B cell (primary cell): ENCODE measurements around the gene AKAP8. TPM values are rescaled to one million over a fixed set of nuclear protein-coding genes. Genes with fewer than 3 reads are reported as not detected.

ENCODE experiments used
- ATAC-seq: fragments of 200-7000 bp; cut with Tn5 transposase; one replicate; pipeline ENCODE4 v1.10.0; 2021; ENCODE audit warnings: low read depth, mild to moderate bottlenecking, moderate number of reproducible peaks, moderate library complexity
- CTCF ChIA-PET: fragments of 350-600 bp; sonication (Branson Sonifier 250); formaldehyde crosslinking; loops from one replicate; lab custom pipeline; 2021; ENCODE audit warnings: antibody characterized with exemption, inconsistent platforms; lab: Charles Lee
- POLR2A ChIA-PET: fragments of 350-600 bp; sonication (Branson Sonifier 250); formaldehyde crosslinking; loops from one replicate; lab custom pipeline; 2021; ENCODE audit warnings: antibody characterized with exemption; lab: Charles Lee
- DNase-seq: peaks from one replicate; pipeline ENCODE4 v3.0.0; 2013
- H2AFZ ChIP-seq: 2 replicates; pipeline ENCODE4 v1.6.1; 2012; ENCODE audit warnings: mild to moderate bottlenecking, low read depth, low read length; ENCODE audit not compliant: insufficient read depth, poor library complexity, severe bottlenecking
- H3K27ac ChIP-seq, 2 donors: 1 replicate in 1 of 2; 2 replicates in 1 of 2; pipeline ENCODE4 v1.5.1; 2012 to 2013; ENCODE audit warnings: low read length in 2 of 2, mild to moderate bottlenecking in 2 of 2, moderate library complexity in 1 of 2
- H3K27me3 ChIP-seq, 4 experiments: fragments of 200-600 bp in 1 of 4; sonication (generic) in 1 of 4; replicated peaks in 1 of 4; 1 replicate in 2 of 4; 2 replicates in 2 of 4; pipeline versions ENCODE4 v1.6.1 to v1.7.0; 2013 to 2016; ENCODE audit warnings: low read length in 3 of 4, mild to moderate bottlenecking in 2 of 4, mixed read lengths in 1 of 4, moderate library complexity in 1 of 4; ENCODE audit not compliant: insufficient read depth in 4 of 4, control insufficient read depth in 3 of 4; ENCODE audit errors: control extremely low read depth in 1 of 4
- H3K36me3 ChIP-seq, 2 experiments: replicated peaks in 1 of 2; 1 replicate in 1 of 2; 2 replicates in 1 of 2; pipeline versions ENCODE4 v1.6.1 to v1.7.1; 2013; ENCODE audit warnings: low read length in 1 of 2; ENCODE audit not compliant: insufficient read depth in 2 of 2, control insufficient read depth in 1 of 2; ENCODE audit errors: control extremely low read depth in 1 of 2, extremely low read depth in 1 of 2
- H3K4me1 ChIP-seq, 2 donors: fragments of 200-600 bp in 1 of 2; sonication (generic) in 1 of 2; 1 replicate in 1 of 2; 2 replicates in 1 of 2; pipeline versions ENCODE4 v1.5.1 to v1.6.1; 2013 to 2017; ENCODE audit warnings: low read length in 2 of 2; ENCODE audit not compliant: control insufficient read depth in 2 of 2, insufficient read depth in 2 of 2
- H3K4me2 ChIP-seq: replicated peaks from 2 replicates; pipeline ENCODE3; 2012; ENCODE audit warnings: mild to moderate bottlenecking, low read depth, low read length; ENCODE audit not compliant: poor library complexity, severe bottlenecking
- H3K4me3 ChIP-seq, 5 experiments: fragments of 200-600 bp in 1 of 5; sonication (generic) in 1 of 5; 1 replicate in 3 of 5; 2 replicates in 2 of 5; pipeline versions ENCODE4 v1.5.1 to v1.7.0; 2011 to 2016; ENCODE audit warnings: low read length in 4 of 5, mild to moderate bottlenecking in 4 of 5, low read depth in 2 of 5, control low read depth in 1 of 5, moderate library complexity in 1 of 5; ENCODE audit not compliant: insufficient read depth in 1 of 5; ENCODE audit errors: control extremely low read depth in 1 of 5, extremely low read depth in 1 of 5
- H3K79me2 ChIP-seq: fragments of 200-600 bp; sonication (generic); one replicate; pipeline ENCODE4 v1.6.0; 2016; ENCODE audit warnings: low read length; ENCODE audit not compliant: control insufficient read depth, insufficient read depth
- H3K9ac ChIP-seq: fragments of 200-600 bp; sonication (generic); 2 replicates; pipeline ENCODE4 v1.6.1; 2017; ENCODE audit warnings: mild to moderate bottlenecking, low read length, moderate library complexity
- H3K9me3 ChIP-seq, 3 donors: one replicate each; pipeline versions ENCODE4 v1.6.1 to v1.7.1; 2013; ENCODE audit warnings: low read length in 2 of 3; ENCODE audit not compliant: control insufficient read depth in 2 of 3, insufficient read depth in 1 of 3; ENCODE audit errors: control extremely low read depth in 1 of 3
- H4K20me1 ChIP-seq: 2 replicates; pipeline ENCODE4 v1.6.0; 2012; ENCODE audit warnings: mild to moderate bottlenecking, low read length; ENCODE audit not compliant: insufficient read depth, control insufficient read depth, poor library complexity, severe bottlenecking
- H3K27ac Mint-ChIP-seq: one replicate; pipeline ENCODE4 v1.8.0; 2021; ENCODE audit warnings: mixed read lengths
- H3K27me3 Mint-ChIP-seq: one replicate; pipeline ENCODE4 v1.8.0; 2021; ENCODE audit warnings: mixed read lengths
- H3K4me1 Mint-ChIP-seq: one replicate; pipeline ENCODE4 v1.8.0; 2021; ENCODE audit warnings: mixed read lengths
- H3K4me3 Mint-ChIP-seq: one replicate; pipeline ENCODE4 v1.8.0; 2021; ENCODE audit warnings: mixed read lengths
- H3K9me3 Mint-ChIP-seq: one replicate; pipeline ENCODE4 v1.8.0; 2022; ENCODE audit warnings: mixed read lengths; ENCODE audit not compliant: insufficient read depth
- CTCF ChIP-seq: fragments of 200-600 bp; IDR thresholded peaks from one replicate; pipeline ENCODE4 v1.8.0; 2022; ENCODE audit warnings: antibody characterized with exemption, mild to moderate bottlenecking
- EZH2 ChIP-seq: IDR thresholded peaks from 2 replicates; pipeline ENCODE4 v1.6.1; 2012; ENCODE audit warnings: borderline replicate concordance, low read depth, mild to moderate bottlenecking, moderate library complexity, low read length; ENCODE audit not compliant: insufficient read depth, poor library complexity, severe bottlenecking
- WGBS: methylation state at CpG from one replicate; pipeline ENCODE4 v1.1.5; 2013; ENCODE audit warnings: missing lambda C conversion rate; ENCODE audit not compliant: insufficient coverage; 5-methylcytosine and 5-hydroxymethylcytosine counted together
- intact Hi-C: fragments of 100-400 bp; cut with micrococcal nuclease; formaldehyde crosslinking; loops from one replicate; pipeline ENCODE4 v1.10.0; 2022
- polyA plus RNA-seq: library from polyadenylated mRNA; depleted of rRNA; stranded (reverse); fragments of >200 nt; gene quantifications from 2 replicates; pipeline ENCODE4 v1.2.3, GENCODE V29; 2012
- total RNA-seq, 2 donors: library from RNA; stranded (reverse); fragments of 120-200 nt in 1 of 2; gene quantifications; 1 replicate in 1 of 2; 2 replicates in 1 of 2; pipeline versions ENCODE4 v1.2.3 to v1.2.4, GENCODE V29; 2013 to 2022

The AKAP8 gene
- total and polyA plus RNA-seq, 2 donors (not counting 1 experiment from before 2014, with no cell fraction given) = 30.0 to 84.8 TPM

DNA sequence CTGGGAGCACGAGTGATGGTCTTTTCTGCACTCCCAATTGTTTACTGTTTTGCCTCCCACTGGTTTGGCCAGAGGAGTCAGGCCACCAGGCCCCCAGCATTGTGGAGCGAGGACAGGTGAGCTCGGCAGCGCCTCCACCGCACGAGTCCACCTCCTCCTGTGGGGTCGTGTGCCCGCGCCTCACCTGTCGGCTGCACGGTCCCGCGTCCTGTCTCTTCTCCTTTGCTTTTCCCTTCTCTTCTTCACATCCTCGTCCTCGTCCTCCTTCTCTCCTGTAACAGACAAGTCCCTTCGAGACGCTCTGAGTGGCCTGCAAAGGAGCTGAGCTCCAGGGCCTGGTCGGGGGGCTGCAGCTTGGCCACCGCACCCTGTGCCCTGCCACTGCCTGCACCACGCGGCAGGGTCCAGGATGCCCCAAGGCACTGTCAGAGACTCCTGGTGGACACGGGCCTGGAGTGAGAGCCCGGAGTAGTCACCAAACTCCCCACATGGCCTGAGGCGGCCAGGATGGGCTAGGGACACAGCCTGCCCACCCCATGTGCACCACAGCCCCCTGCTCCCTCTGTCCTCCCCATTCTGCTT, 11.4 kb downstream of the AKAP8 start:
- no peak overlapping the region for H3K27ac Mint-ChIP-seq
- H3K27ac ChIP-seq = no peak overlapping the region
- CTCF ChIA-PET = interaction anchor here (1.0 kb wide), 1 partner anchor 53 kb away, joined by 3 read pairs; no protein-coding TSS in a partner anchor
- DNase-seq (peak; percentile 9), ATAC-seq (no peak)
- no peaks in the 10 kb centered on the region for H3K27me3 Mint-ChIP-seq
- H3K4me3 ChIP-seq = no peak overlapping the region
- H2AFZ ChIP-seq = no peak overlapping the region
- H3K9me3 ChIP-seq = no peaks in the 10 kb centered on the region
- POLR2A ChIA-PET = no interaction called here
- H3K9me3 Mint-ChIP-seq = no peaks in the 10 kb centered on the region
- H3K36me3 ChIP-seq = peaks cover 2 to 81% of the 10 kb centered on the region in 2 experiments
- peaks cover 69% of the 10 kb centered on the region for H4K20me1 ChIP-seq
- no peaks in the 10 kb centered on the region for H3K4me1 Mint-ChIP-seq
- TF ChIP-seq EZH2 (no peak), CTCF (no peak)
- H3K4me1 ChIP-seq = no peaks in the 10 kb centered on the region
- H3K9ac ChIP-seq = no peak overlapping the region
- H3K27me3 ChIP-seq = no peaks in the 10 kb centered on the region
- no peak overlapping the region for H3K4me3 Mint-ChIP-seq
- peaks cover 64% of the 10 kb centered on the region for H3K79me2 ChIP-seq
- H3K4me2 ChIP-seq = no peak overlapping the region
- 98% methylated on average over 23 of the region's 24 CpGs for WGBS
- intact Hi-C loops = no loop called here

- ATAC-seq = no peak
- Histone ChIP-seq H2AFZ (no peak overlapping the region), H4K20me1 (peaks cover 62% of the 10 kb centered on the region), H3K9me3 (no peaks in the 10 kb centered on the region), H3K4me1 (no peaks in the 10 kb centered on the region), H3K79me2 (peaks cover 57% of the 10 kb centered on the region), H3K9ac (no peak overlapping the region), H3K4me2 (no peak overlapping the region), H3K36me3 (peaks cover 2 to 74% of the 10 kb centered on the region in 2 experiments), H3K4me3 (no peak overlapping the region), H3K27me3 (no peaks in the 10 kb centered on the region), H3K27ac (no peak overlapping the region)
- POLR2A ChIA-PET = no interaction called here
- WGBS = 100% methylated on average over 1 of the region's 3 CpGs
- no peak for DNase-seq
- no peak overlapping the region for H3K4me3 Mint-ChIP-seq
- CTCF ChIA-PET = interaction anchor here (1.0 kb wide), 1 partner anchor 53 kb away, joined by 3 read pairs; no protein-coding TSS in a partner anchor
- H3K4me1 Mint-ChIP-seq = no peaks in the 10 kb centered on the region
- TF ChIP-seq CTCF (no peak), EZH2 (no peak)
- H3K27ac Mint-ChIP-seq = no peak overlapping the region
- no peaks in the 10 kb centered on the region for H3K9me3 Mint-ChIP-seq
- intact Hi-C loops = no loop called here
- H3K27me3 Mint-ChIP-seq = no peaks in the 10 kb centered on the region
Measured at GRCh38 chr19:15367439-15367838, 12.1 kb downstream of the AKAP8 start.
